Activated naive CD4-positive, alpha-beta T cell treated with anti-CD3 and anti-CD28 coated beads, Interleukin-2, amount 50 U/mL, for 72 hours (primary cell): Measurements from ENCODE around the gene TPX2. TPM values are rescaled to one million over a fixed set of nuclear protein-coding genes. Genes with fewer than 3 reads are reported as not detected.
"Not testable (repeated sequence)": the region's sequence is repeated elsewhere in the genome, so short reads cannot be mapped to it uniquely, and the experiment has no call there.

Experiments used
- ATAC-seq, 2 donors: fragments of 150-1000 bp; cut with Tn5 transposase; 2 replicates each; pipeline ENCODE4 v1.10.0; 2021; ENCODE audit warnings: mild to moderate bottlenecking in 2 of 2, moderate library complexity in 2 of 2
- DNase-seq, 2 donors: peaks; one replicate each; pipeline ENCODE4 v3.0.0; 2021 to 2022; ENCODE audit warnings: low spot score in 2 of 2
- H3K27ac Mint-ChIP-seq, 2 donors: one replicate each; pipeline ENCODE4 v1.8.0; 2022; ENCODE audit warnings: mild to moderate bottlenecking in 2 of 2, mixed read lengths in 2 of 2
- H3K36me3 Mint-ChIP-seq, 2 donors: one replicate each; pipeline ENCODE4 v1.8.0; 2022; ENCODE audit warnings: mixed read lengths in 2 of 2
- H3K9me3 Mint-ChIP-seq, 2 donors: one replicate each; pipeline ENCODE4 v1.8.0; 2022; ENCODE audit warnings: mixed read lengths in 2 of 2
- total RNA-seq, 2 donors: library from RNA; stranded (reverse); gene quantifications; one replicate each; pipeline ENCODE4 v1.2.3, GENCODE V29; 2022

TPX2 gene
- total RNA-seq, 2 donors from 2014 or later: 123 to 215 TPM

- H3K27ac Mint-ChIP-seq: no peak overlapping the region
- H3K36me3 Mint-ChIP-seq: no peaks in the 10 kb centered on the region
- ATAC-seq (no peak), DNase-seq (no peak)
- H3K9me3 Mint-ChIP-seq: no peaks in the 10 kb centered on the region
These were observed 87.0 kb downstream of the TPX2 start for GRCh38 chr20:31826074-31826473.

DNA sequence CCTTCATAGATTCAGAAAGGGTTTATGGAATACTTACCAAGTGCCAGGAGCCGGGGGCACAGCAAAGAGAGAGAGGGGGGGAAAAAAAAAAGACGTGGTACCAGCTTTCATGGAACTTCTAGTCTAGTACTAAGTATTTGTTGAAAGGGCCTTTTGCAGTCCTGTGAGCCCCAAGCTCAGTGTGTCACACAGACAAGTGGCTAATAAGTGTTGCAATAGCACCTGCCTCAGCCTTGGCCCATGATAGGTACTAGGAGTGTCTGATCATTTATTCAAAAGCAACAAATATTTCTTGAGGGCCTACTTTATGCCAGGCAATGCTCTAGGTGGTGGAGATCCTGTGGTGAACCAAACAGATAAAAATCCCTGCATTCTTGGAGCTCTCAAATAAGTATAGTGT is 88.0 kb downstream of the TPX2 start:
- no peak for ATAC-seq
- Mint-ChIP-seq H3K9me3 (no peaks in the 10 kb centered on the region), H3K36me3 (no peaks in the 10 kb centered on the region), H3K27ac (no peak overlapping the region)
- DNase-seq: no peak

- not testable (repeated sequence) for H3K9me3 Mint-ChIP-seq, H3K36me3 Mint-ChIP-seq
These were observed 88.9 kb downstream of the TPX2 start for GRCh38 chr20:31828016-31828415.

DNA sequence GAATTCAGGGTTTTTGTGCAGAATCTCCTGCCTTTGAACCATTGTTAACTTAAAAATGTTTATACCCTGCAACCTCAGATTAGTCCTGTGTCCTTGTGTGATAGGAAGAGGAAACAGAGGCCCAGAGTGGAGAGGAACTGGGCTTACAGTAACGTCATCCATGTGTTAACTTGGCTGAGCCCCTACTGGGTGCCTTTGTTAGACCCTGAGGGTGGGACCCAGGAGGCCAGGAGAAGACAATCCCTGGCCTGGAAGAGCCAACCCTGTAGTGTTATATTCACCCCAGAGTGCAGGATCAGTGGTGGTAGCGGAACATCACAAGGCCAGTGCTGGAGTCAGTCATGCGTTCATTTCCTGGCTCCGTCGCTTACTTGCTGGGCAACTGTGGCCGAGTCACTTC is 90.6 kb downstream of the TPX2 start:
- Mint-ChIP-seq H3K27ac (no peak overlapping the region), H3K36me3 (no peaks in the 10 kb centered on the region), H3K9me3 (no peaks in the 10 kb centered on the region)
- DNase-seq (no peak), ATAC-seq (no peak)

More at GRCh38 chr20:31828016-31828415, 88.9 kb downstream of the TPX2 start:
- not testable (repeated sequence) for ATAC-seq, DNase-seq
- H3K27ac Mint-ChIP-seq: peak overlapping the region in 1 of 2 donors; percentile 15

- H3K9me3 Mint-ChIP-seq: no peaks in the 10 kb centered on the region
- H3K36me3 Mint-ChIP-seq: no peaks in the 10 kb centered on the region
- ATAC-seq: no peak
- H3K27ac Mint-ChIP-seq: no peak overlapping the region
- no peak for DNase-seq
These were observed 91.4 kb downstream of the TPX2 start for GRCh38 chr20:31830406-31830981.

- ATAC-seq (no peak), DNase-seq (no peak)
- H3K9me3 Mint-ChIP-seq: no peaks in the 10 kb centered on the region
- H3K27ac Mint-ChIP-seq: peak overlapping the region in 1 of 2 donors; percentile 41
- no peaks in the 10 kb centered on the region for H3K36me3 Mint-ChIP-seq
These were observed 92.1 kb downstream of the TPX2 start for GRCh38 chr20:31831211-31831610.

DNA sequence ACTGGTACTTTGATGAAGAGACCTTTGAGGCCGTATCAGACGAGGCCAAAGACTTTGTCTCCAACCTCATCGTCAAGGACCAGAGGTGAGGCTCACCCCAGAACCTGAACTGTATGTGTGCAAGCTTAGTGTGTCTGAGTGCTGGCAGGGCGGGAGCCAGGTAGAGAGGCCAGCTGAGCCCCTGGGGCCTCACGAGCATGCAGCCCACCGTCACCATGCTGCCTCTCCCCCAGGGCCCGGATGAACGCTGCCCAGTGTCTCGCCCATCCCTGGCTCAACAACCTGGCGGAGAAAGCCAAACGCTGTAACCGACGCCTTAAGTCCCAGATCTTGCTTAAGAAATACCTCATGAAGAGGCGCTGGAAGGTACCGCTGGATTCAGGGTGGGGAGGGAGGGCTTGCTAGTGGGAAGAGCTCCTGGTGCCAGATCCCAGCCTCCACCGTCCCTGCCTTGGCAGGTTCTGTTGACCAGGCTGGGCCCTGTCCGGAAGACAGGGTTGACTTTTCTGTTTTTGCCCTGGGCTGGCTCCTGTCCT is 92.7 kb downstream of the TPX2 start:
- no peaks in the 10 kb centered on the region for H3K36me3 Mint-ChIP-seq
- no peaks in the 10 kb centered on the region for H3K9me3 Mint-ChIP-seq
- DNase-seq (no peak), ATAC-seq (no peak)
- peak overlapping the region in 1 of 2 donors; percentile 41 for H3K27ac Mint-ChIP-seq

DNA sequence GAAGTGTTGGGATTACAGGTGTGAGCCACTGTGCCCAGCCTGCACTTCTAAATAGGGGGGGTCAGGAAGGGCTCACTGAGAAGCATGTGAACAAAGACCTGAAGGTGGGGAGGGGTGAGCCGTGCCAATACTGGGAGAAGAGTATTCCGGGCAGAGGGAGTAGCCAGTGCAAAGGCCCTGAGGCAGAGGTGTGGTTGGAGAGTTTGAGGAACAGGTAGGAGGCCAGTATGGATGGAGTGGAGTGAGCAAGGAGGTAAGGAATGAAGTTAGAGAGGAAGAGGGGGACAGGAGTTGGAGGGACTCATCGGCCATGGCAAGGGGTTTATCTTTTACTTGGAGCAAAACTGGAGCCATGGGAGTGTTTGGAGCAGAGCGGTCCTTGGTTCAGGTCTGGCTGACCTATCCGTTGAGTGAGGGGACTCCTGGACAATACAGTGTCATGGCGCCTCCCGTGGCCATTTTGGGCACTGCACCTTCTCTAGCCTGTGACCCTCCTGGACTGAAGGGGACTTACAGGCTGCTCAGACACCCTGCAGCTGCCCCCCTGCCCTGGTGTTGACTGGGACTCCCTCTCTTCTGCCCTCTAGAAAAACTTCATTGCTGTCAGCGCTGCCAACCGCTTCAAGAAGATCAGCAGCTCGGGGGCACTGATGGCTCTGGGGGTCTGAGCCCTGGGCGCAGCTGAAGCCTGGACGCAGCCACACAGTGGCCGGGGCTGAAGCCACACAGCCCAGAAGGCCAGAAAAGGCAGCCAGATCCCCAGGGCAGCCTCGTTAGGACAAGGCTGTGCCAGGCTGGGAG is 94.2 kb downstream of the TPX2 start:
- ATAC-seq (peak; percentile 45 to 66), DNase-seq (peak in 1 of 2 donors; percentile 79)
- H3K9me3 Mint-ChIP-seq: no peaks in the 10 kb centered on the region
- no peak overlapping the region for H3K27ac Mint-ChIP-seq
- no peaks in the 10 kb centered on the region for H3K36me3 Mint-ChIP-seq

DNA sequence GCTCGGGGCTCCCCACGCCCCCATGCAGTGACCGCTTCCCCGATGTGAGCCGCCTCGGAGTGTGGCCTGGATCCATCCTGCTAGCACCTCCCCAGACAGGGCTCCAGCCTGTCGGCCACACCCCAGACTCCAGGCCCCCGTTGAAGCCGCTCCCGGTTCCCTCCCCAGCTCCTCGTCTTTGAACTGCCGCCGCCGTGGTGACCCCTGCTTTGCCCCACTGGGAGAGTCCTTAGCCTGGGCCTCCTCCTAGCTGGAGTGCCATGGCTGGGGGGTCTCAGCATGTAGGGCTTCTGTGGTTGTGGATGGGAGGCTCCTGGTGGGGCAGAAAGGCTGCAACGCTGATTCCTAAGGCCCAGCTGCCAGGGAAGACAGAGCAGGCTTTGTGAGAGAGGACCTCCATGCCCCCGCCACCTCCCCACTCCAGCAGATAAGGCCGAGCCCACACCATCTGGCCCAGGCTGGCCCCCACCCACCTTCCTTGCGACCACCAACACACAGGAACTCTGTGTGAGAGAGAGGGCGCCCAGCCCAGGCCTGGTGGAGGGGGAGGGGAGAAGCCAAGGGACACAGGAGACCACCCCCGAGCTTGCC is 94.9 kb downstream of the TPX2 start:
- no peak for DNase-seq
- H3K27ac Mint-ChIP-seq: no peak overlapping the region
- ATAC-seq: no peak
- H3K9me3 Mint-ChIP-seq: no peaks in the 10 kb centered on the region
- no peaks in the 10 kb centered on the region for H3K36me3 Mint-ChIP-seq

- ATAC-seq: no peak
- Mint-ChIP-seq H3K36me3 (no peaks in the 10 kb centered on the region), H3K9me3 (no peaks in the 10 kb centered on the region), H3K27ac (no peak overlapping the region)
- no peak for DNase-seq
These were observed 96.5 kb downstream of the TPX2 start for GRCh38 chr20:31835554-31835953.

- Mint-ChIP-seq H3K36me3 (no peaks in the 10 kb centered on the region), H3K27ac (no peak overlapping the region), H3K9me3 (no peaks in the 10 kb centered on the region)
- peak in 1 of 2 donors; percentile 81 for ATAC-seq
- DNase-seq: peak in 1 of 2 donors; percentile 77
These were observed 97.1 kb downstream of the TPX2 start for GRCh38 chr20:31835977-31836852.

- H3K36me3 Mint-ChIP-seq: no peaks in the 10 kb centered on the region
- H3K27ac Mint-ChIP-seq: no peak overlapping the region
- DNase-seq (no peak), ATAC-seq (no peak)
- H3K9me3 Mint-ChIP-seq: no peaks in the 10 kb centered on the region
These were observed 97.9 kb downstream of the TPX2 start for GRCh38 chr20:31836853-31837608.

DNA sequence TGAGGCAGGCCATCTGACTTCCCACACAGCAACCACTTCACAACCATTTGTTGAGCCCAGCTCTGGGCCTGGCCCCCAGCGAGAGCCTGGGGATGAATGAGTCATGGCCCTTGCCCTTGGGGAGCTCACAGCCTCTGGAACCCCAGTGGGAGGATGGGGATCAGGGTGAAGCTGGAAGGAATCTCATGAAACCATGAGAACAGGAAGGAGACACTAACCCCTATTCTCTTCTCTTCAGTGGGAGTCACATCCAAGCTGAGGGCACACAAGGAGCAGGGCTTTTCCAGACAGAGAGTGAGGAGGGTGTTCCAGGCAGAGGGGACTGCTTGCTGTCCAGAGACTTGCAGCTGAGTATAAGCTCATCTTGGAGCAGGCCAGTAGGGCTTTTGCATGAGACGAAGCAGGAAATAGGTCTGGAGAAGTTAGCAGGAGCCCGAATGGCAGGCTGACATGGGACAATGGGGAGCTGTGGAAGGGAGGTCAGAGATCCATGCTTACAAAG is 98.9 kb downstream of the TPX2 start:
- Mint-ChIP-seq H3K27ac (no peak overlapping the region), H3K9me3 (no peaks in the 10 kb centered on the region), H3K36me3 (no peaks in the 10 kb centered on the region)
- no peak for ATAC-seq
- no peak for DNase-seq

GRCh38 chr20:31838646-31839292 is 99.7 kb downstream of the TPX2 start:
- Mint-ChIP-seq H3K36me3 (no peaks in the 10 kb centered on the region), H3K9me3 (no peaks in the 10 kb centered on the region), H3K27ac (no peak overlapping the region)
- ATAC-seq: no peak
- no peak for DNase-seq

GRCh38 chr20:31839782-31840487 is 100.8 kb downstream of the TPX2 start:
- DNase-seq (no peak), ATAC-seq (no peak)
- no peaks in the 10 kb centered on the region for H3K36me3 Mint-ChIP-seq
- H3K27ac Mint-ChIP-seq: no peak overlapping the region
- H3K9me3 Mint-ChIP-seq: no peaks in the 10 kb centered on the region
